HG02798 (cell line): ENCODE results near the gene LY6G6D.

Experiments
- ATAC-seq: cut with Tn5 transposase; IDR thresholded peaks from one replicate; pipeline ENCODE4 v1.9.1; 2021; ENCODE audit warnings: mild to moderate bottlenecking; ENCODE audit not compliant: unreplicated experiment, poor library complexity

The LY6G6D gene

DNA sequence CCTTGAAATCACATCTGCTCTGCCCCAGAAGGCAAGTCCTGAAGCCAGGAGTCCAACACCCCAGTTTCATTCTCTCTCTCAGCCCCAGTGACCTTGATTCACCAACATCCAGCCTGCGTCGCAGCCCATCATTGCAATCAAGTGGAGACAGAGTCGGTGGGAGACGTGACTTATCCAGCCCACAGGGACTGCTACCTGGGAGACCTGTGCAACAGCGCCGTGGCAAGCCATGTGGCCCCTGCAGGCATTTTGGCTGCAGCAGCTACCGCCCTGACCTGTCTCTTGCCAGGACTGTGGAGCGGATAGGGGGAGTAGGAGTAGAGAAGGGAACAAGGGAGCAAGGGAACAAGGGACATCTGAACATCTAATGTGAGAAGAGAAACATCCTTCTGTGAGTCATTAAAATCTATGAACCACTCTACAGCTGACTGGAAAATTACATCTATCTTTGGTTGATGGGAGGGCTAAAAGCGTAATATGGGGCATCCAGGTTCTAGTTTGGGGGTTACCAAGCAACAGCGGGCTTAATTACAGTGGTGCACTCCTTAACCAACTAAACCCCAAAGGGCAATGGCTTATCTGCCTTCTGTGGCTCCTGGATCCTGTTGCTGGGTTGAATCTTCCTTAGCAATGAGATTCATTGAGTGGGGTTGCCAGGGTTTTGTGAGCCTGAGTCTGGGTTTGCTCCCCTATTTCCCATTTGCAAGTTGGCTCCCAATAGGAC, 2.5 kb downstream of the LY6G6D start:
- no peak for ATAC-seq

DNA sequence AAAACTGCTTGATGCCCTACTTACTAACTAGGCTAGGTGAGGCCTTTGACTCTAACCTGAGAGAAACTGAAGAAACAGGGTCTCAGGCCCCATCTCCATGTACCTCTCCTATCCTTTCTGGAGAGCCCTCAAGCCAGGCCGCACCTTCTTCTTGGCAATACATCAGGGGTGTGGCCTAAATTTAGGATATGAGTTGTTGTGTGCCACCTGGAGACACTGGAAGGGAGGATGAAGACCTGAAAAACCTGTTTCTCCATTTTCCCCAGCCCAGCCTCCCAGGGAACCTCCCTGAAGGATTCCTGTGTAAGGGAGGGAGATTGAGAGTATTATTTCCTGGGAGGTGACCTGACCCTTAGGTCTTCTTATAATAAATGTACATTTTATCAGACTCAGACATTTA, 3.1 kb downstream of the LY6G6D start:
- ATAC-seq = no peak

DNA sequence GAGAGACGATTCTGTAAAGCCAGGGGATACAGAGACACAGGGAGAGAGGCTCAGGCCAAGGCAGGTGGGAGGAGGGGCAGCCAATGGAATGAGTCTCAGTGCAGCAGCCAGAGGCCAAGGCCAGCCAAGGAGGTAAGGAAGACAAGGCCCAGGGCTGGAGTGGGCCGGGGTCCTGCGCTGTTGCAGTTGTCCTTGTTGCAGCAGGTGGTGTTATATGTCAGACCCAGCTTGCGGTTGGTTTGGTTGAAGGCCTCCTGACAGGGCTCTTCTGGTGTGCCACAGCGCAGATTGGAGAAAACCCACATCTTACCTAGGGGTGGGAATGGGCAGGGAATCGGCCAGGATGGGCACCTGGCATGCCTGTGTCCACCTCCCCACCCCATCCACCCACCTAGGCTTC, 3.9 kb downstream of the LY6G6D start:
- ATAC-seq = no peak

DNA sequence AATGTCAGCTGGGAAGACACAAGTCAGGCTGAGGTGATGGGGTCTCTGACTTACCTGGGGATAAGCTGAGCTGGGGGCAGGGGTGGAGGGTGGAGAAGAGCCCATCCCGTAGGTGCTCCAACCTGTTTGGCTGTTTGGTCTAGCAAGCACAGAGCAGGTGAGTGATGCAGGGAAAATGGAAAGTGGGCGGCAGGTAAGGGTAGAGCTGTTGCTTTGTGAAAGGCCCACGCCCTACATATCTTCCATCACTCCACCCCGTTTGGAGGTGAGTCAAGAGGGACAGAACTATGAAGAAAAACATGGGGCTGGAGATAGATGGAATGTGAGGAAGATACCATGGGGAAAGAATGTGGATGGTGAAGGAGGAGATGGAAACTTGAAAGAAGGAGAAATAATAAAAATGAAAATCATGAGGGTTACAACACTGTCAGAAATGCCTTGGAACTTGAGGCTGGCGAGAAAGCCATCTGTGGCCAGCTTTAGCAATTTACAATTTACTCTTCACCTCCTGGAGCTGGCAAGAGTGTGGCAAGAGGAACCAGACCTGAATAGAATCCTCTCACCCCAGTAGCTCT, 5.1 kb downstream of the LY6G6D start:
- no peak for ATAC-seq

DNA sequence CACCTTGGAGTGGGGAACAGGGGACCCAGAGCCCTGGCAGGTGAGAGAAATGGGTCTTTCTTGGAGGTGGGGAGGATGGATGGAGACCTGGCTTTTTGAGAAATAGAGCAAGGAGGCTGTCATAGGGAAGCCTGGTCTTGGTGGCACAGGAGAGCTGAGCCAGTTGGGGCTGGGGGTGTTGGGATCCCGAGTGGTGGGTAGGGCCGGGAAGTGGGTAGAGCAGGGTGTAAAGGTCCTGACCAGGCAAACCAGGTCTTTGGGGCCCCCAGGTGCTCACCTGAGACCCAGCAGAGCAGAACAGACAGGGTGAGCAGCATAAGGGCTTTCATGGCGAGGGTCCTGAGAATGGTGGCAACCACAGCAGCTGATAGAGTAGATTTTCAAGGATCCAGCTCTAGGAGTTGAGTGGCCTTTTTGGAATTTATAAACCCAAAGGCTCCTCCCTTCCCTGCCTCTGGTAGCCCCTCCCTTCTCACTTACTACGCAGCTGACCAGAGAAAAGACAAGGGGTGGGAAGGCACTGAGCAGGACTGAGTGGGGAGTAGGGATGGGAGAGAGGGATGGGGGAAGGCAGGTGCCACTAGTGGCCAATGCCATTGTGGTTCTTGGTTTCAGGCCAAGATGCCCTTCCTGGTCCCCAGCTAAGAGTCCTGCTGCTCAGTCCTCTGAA, 6.3 kb downstream of the LY6G6D start, which contains the start of gene LY6G6C:
TSS of gene LY6G6C (minus strand) at position 396 of the 670 bp plus-strand sequence. CDS start at position 329, 67 bp downstream.
- no peak for ATAC-seq

DNA sequence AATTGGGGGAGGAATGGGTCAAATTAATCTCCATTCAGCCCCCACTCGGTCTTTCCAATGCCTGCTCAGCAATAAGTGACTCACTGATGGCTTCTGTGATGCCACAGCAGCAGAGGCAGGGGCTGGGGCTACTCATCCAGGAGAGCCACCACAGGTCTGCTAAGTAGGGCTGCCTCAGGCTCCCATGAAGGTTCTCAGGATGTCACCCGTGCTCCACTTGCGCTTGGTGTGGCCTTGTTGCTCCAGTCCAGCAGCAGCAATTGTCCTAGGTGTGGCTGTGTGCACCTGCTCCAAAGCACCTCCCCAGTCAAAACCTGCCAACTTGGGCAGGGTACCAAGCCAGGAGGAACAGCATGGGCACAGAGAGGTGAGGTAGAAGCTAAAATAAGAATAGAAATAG, 7.0 kb downstream of the LY6G6D start:
- no peak for ATAC-seq

DNA sequence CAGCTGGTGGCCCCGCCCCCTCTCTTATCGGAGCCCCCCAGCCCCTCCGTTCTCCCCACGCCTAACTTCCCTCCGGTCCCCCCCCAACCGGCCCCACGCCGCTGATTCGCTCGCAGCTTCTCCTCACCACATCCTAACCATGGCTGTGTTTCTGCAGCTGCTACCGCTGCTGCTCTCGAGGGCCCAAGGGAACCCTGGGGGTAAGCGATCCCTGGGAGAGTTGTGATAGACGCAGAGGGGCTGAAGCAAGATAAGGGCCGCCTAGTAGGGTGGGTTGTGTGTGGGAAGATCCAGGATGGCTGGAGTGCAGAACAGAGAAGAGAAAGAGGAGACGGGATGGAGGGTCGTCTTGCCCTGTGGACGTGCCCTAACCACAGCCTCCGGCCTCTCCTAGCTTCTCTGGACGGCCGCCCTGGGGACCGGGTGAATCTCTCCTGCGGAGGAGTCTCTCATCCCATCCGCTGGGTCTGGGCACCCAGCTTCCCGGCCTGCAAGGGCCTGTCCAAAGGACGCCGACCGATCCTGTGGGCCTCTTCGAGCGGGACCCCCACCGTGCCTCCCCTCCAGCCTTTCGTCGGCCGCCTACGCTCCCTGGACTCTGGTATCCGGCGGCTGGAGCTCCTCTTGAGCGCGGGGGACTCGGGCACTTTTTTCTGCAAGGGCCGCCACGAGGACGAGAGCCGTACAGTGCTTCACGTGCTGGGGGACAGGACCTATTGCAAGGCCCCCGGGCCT, 8.3 kb downstream of the LY6G6D start, which contains the start of gene MPIG6B:
TSS of gene MPIG6B (plus strand) at position 129 of the 735 bp plus-strand sequence. CDS start at position 140, 11 bp downstream.
- ATAC-seq = no peak

DNA sequence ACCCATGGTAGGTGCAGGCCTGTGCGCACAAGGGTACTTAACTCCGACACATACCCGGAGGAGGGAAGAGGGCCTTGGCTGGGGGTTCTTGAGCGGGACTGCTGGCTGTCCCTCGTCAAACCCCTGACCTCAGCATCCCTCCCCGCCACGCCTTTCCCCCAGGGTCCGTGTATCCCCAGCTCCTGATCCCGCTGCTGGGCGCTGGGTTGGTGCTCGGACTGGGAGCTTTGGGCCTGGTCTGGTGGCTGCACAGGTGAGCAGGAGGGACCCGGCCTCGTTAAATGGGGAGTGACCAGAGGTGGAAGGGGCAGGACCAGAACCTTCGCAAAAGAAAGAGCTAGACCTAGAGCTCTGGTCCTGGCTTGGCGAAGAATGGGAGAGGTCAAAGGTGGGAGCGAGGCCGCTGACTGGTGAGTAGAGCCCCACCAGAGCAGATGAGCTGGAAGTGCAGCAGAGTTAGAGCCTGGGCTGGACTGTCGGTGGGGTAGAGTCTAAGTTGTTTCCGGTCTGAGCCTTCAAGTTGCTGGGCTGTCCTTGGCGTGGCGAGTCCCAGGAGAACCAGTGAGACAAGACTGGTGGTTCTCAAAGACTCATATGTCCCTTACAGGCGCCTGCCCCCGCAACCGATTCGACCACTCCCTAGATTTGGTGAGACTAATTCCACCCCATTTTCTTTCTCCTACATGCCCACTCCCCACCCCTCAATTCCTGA, 9.0 kb downstream of the LY6G6D start:
- no peak for ATAC-seq

DNA sequence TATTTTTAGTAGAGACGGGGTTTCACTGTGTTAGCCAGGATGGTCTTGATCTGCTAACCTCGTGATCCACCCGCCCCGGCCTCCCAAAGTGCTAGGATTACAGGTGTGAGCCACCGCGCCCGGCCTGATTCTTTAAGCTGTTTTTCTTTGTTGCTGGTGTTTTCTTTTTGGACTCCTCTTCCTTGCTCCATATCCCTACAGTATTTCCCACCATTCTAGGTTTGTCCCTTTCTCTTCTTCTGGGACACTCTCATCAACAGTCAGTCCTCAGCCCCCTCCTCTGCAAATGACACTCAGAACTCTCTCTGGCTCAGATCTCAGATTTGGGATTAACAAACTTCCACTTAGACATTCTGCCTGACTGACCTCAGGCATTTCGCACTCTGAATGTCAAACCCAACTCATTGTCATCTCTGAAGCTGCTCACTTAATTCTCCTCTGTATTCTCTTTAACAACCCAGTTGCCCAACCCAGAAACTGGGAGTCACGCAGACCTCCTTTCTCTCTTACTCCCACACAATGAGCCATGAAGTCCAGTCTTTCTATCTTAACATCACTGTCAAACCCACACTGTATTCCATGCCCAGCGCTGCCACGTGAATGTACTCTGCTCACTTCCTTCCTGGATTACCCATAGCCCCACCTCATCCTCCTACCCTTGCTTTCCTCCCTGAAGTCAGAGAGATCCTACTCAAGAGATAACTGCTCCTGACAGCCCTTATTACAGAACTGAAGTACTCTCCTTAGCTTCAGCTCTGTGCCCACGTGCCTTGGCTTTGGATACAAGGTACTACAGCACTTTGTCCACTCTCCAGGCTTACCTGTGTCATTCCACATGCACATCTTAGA, 10.6 kb downstream of the LY6G6D start:
- no peak for ATAC-seq

DNA sequence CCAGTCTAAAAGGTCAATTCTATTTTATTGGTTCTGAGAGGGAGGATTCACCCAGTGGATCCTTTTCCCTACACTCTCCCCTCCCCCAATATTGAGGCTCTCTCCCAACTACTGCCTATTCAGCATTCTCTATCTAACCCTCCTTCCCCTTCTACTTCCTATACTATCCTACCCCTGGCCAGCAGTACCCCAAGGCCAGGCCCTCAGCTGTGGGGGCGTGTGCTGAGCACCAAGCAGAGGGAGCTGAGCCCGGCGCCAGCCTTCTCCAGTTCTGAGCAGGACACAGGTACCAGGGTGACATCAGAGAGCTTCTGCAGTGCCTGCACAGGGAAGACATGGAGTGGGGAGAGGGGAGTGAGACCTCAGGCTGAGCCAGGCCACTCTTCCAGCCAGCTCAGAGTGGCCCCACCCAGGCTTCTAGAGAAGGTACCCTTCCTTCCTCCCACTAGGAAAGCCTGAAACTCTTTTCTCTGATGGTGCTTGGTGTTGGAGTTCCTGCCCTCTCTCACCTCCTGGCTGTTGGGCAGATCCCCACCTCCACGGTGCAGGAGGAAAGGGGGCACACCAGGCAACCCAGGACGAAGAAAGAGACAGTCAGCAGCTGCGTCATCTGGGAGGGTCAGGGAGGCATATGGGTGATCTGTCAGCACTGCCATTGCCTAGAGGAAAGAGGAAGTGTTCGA, 12.0 kb downstream of the LY6G6D start:
- no peak for ATAC-seq

DNA sequence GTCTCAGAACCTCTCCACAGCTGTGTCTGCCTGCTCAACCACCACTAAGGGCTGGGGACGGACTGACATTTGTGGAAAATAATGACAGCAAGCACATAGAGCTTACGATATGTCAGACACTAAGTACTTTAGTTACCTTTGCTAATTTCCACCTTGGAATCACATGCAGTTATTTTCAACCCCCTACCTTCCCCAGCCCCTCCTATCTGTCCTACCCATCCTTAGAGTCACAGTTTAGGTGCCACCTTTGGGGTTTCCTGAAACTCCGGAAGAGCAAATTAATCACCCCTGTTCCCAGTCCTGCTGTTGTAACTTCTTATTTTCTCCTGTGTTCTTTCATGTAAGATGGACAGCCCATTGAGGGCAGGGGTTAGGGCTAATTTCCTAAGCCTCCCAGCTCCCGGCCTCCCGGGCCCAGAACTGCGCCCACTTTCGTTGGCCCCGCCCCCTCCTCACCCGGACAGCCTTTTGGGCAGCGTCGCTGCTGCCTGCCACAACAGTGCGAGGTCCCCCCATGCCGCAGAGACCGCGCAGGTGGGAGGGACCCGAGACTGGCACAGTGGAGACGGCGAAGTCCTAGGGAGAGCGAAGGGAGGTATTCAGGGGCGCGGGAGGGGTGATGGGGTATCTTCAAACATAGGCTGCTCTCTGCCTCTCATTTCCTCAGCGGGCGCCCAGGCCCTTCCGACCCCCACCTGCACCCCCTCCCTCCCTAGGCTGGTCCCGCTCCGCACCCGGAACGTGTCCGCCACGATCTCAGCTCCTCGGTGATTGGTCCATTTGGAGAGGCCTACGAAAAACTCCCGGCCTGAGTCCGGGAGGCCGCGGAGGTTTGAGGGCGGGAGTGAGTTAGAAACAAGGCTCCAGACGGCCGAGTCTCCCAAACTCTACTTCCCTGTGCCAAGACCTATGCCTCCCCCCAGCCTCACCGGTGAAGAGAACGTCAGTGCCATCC, 12.8 kb downstream of the LY6G6D start:
- no peak for ATAC-seq

DNA sequence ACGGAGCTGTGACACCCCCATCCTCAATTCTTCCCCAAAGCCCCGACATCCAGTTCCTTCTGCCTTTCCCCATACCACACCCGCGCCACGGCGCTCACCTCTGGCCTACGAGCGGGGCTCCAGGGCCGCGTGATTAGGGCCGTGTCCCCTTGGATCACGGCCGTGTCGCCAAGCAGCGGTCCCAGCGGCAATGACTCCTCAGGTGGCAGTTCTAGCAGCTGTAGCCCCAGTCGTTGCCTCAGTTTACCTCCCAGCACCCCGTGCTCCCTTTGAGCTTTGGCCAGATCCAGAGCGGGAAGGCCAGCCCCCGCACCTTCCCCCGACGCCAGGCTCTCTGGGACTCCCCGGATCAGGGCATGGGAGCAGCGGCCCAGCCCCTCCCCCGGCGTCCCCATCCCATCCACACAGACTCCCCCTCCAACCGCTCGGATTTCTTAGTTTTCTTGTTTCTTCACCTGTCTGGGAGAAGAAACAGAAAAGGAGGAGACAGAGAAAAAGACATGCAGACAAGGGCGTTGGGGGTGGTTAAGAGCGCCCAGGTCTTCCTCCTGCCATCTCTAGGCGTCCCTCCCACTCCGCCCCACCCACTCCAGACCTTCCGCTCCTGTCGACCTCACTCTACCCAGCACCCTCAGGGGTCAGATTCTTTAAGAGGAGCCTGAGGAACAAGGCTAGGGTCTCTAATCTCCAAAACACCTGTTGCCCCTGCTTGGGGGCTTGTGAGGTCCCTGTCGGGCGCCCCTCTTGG, 13.8 kb downstream of the LY6G6D start, which contains the start of gene DDAH2:
TSS of gene DDAH2 (minus strand) at position 533 of the 748 bp plus-strand sequence. CDS start at position 395, 138 bp downstream.
- ATAC-seq = no peak

DNA sequence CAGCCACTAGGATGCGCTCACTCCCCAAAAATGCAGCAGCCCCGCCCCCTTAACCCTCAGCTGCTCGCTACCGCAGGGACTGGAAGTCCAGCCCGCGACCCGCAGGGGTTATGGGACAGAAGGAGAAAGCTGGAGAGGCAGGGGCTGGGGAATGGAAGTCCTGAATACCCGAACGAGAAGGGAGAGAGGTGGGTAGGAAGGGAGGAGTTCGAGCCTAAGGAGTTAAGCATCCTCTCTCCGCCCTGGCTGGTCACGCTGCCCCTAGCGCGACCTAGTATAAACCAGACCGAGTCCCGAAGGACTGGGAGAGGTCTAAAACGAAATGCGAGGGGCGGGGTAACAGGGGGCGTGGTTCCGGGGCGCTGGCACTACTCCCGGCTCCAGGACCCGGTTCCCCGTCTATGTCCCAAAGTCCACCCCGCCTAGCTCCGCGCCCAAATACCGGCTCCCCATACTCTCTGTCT, 14.4 kb downstream of the LY6G6D start:
- peak; percentile 60 for ATAC-seq

DNA sequence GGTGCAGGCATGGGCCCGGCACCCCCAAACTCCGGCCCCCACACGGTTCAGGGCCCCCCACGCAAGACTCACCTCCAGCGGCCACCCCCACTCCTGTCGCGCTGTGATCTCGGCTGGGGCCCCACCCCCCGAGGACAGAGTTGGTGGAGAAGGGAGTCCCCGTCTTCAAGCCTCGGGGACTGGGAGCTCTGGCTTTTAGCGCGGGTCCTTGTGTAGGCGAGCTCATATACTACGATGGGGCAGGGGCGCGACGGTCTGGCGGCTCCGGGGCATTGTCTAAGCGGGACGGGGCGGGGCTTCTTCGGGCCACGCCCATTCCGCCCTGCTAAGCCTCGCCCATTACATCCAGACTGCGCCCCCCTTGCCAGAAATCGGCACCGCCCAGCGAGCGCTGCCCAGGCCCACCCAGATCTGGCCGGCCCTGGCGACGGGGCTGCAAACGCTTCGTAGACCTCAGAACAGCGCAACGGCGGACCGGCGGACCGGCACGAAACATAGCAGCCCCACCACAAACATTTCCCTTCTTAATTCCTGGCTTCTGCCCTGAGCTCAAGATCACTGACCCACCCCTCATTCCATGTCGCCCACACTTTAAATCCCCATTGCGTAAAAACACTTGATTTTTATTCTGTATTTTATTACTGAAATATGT, 15.0 kb downstream of the LY6G6D start:
- no peak for ATAC-seq

DNA sequence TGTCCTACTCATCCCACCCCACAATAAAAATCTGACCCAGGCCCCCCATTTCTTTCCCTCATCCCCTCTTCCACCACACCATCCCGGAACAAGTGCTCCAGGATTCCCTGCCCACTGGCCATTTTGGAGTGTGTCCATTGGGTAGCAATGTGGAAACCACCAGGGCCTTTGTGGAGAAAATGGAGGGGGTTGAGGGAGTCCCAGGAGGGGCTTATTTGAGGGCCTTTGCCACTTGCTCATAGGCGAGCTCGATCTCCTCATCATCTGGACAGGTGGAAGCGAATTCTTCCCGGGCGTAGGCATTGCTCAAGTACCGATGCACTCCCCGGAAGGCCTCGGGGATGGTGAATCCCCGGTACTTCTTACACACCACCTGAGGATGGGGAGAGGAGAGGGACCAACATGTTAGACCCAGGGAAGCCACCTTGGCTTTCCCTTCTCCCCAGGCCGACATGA, 15.5 kb downstream of the LY6G6D start:
- no peak for ATAC-seq

DNA sequence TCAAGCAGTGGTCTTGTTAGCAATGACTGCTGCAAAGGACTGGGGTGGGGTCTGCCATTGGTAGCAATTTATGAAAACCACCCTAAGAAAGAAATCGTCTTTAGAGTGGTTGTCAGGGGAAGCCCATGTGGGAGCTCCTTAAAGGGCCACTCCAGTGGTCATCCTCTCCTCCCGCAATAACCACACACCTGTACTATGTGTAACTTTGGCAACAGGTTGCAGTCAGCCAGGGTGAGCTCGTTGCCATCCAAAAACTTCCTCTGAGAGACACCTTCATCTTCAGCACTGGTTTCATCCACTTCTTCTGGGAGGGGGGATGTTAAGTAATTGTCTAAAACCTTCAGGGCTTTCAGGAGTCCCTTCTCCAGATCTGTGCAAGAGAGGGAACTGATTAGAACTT, 16.9 kb downstream of the LY6G6D start:
- no peak for ATAC-seq
